ENCODE results near the gene TSPAN9.

TSPAN9 gene

DNA sequence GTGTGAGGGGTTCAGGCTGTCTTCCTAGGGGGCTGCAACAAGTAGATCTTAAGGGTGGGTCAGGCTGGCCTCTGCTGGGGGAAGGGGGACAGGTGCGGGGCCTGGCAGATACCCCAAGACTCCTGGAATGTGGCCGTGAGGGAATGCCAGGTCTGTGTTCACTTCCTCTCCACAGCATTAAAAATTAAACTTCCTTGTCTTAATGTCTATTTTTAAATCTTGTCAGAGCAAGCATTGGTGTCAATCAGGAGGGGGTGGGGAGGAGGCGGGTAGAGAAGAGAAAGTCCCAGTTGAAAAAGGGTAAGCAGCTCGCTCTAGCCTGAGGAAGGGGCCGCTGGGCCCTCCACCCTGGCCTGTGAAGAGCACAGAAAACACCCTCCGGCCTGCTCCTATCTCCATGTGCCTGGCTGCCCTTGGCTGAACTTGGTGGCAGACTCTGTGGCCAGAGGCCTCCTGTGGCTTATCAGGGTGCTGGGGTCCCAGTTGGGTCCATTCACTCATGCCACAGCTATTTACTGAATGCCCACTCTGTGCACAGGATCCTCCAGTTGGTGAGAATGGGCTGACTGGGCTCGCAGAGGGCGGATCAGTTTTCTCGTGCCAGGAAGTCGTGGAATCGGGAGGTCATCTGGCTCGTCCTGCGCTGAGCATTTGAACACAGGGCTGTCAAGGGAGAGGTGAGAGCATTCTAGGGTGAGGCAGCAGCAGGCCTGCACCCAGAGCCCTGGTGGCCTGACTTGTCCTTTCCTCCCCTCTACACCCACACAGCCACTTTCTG lies 128.8 kb downstream of the TSPAN9 start:
- DNase-seq (no peak), ATAC-seq (replicated peaks) (no peak)
- Mint-ChIP-seq H3K27me3 (peaks cover 29 to 36% of the 10 kb centered on the region in 2 donors), H3K4me1 (peaks cover 12 to 16% of the 10 kb centered on the region in 2 donors), H3K4me3 (no peak overlapping the region), H3K9me3 (no peaks in the 10 kb centered on the region), H3K27ac (no peak overlapping the region), H3K36me3 (no peaks in the 10 kb centered on the region)

DNA sequence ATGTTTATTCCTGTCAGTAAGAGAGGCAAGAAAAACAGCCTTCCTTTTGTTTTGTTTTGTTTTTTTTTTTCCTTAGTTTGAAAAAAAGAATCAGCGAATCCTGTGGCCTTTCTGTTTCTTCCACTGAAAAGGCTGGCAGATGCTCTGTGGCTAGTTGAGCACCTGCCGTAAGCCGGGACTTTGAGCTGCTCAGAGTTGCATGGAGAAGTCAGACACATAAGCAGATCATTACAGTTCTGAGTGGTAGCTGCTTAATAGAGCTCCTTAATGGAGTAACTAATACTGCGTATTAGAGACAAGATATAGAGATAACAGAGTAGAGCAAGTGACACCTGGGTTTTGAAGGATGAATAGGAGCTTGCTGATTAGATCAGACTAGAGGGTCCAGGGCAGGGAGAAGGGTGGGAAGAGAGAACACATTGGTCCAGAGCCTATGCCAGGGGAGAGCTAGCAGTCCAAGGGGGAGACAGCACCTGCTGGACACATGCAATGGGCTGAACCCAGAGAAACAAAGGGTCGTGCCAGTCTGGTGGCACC lies 129.4 kb downstream of the TSPAN9 start:
- no peaks in the 10 kb centered on the region for H3K9me3 Mint-ChIP-seq
- no peak overlapping the region for H3K27ac Mint-ChIP-seq
- peaks cover 22 to 30% of the 10 kb centered on the region in 2 donors for H3K27me3 Mint-ChIP-seq
- peaks cover 7 to 11% of the 10 kb centered on the region in 2 donors for H3K4me1 Mint-ChIP-seq
- H3K4me3 Mint-ChIP-seq = no peak overlapping the region
- no peaks in the 10 kb centered on the region for H3K36me3 Mint-ChIP-seq
- DNase-seq (no peak), ATAC-seq (replicated peaks) (no peak)

DNA sequence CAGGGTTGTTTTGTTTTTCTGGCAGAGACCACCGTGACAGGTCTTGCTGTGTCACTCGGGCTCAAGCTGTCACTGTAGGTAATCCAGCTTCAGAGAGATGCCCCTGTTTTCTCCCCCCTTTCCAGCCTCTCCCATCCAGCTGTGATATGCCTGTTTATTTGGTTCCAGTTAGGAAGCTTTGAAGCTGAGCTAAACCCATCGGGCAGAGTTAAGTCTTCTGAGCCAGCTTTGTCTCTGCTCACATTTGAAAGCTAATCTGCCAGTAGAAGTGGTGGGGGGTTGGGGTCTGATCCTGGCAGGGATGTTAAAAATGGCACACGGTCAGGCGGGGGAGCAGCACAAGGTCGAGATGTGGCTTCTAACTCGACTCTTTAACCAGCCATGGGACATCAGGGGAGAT lies 130.0 kb downstream of the TSPAN9 start:
- no peak for DNase-seq
- H3K27ac Mint-ChIP-seq = no peak overlapping the region
- H3K27me3 Mint-ChIP-seq = peaks cover 24 to 25% of the 10 kb centered on the region in 2 donors

DNA sequence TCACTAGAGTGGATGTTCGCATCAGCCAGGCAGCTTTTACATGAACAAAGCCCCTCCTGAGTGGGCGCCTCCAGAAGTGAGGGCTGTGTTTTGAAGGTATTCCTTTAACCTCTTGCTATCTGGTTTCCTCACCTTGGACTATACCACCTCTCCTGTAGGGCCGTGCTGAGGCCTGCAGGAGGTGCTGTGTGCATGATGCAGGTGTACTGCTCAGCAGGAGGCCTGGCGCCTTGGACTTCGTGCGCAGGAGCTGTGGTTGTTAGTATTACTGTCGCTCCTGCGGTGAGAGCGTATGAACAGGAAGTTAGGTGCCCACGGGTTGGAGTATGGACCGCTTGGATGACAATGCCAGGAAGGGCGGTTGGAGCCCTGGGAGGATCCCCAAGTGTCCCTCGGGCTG lies 130.7 kb downstream of the TSPAN9 start:
- no peak overlapping the region for H3K4me3 Mint-ChIP-seq
- no peak for DNase-seq

More for the DNA sequence above, 130.0 kb downstream of the TSPAN9 start:
- Mint-ChIP-seq H3K36me3 (no peaks in the 10 kb centered on the region), H3K4me3 (no peak overlapping the region), H3K4me1 (peaks cover 7 to 11% of the 10 kb centered on the region in 2 donors), H3K9me3 (no peaks in the 10 kb centered on the region)
- ATAC-seq (replicated peaks) = no peak

GRCh38 chr12:3213188-3213587 lies 136.0 kb downstream of the TSPAN9 start:
- Mint-ChIP-seq H3K36me3 (no peaks in the 10 kb centered on the region), H3K4me3 (no peak overlapping the region), H3K9me3 (no peaks in the 10 kb centered on the region), H3K4me1 (peaks cover 21 to 33% of the 10 kb centered on the region in 2 donors), H3K27ac (no peak overlapping the region), H3K27me3 (peaks cover 12 to 17% of the 10 kb centered on the region in 2 donors)
- DNase-seq = no peak
- ATAC-seq (replicated peaks) = no peak

More for the DNA sequence above, 130.7 kb downstream of the TSPAN9 start:
- no peaks in the 10 kb centered on the region for H3K9me3 Mint-ChIP-seq
- H3K27me3 Mint-ChIP-seq = peaks cover 22 to 26% of the 10 kb centered on the region in 2 donors
- H3K36me3 Mint-ChIP-seq = no peaks in the 10 kb centered on the region
- no peak overlapping the region for H3K27ac Mint-ChIP-seq
- peak in 1 of 2 donors; percentile 52 for ATAC-seq (replicated peaks)
- peaks cover 7 to 10% of the 10 kb centered on the region in 2 donors for H3K4me1 Mint-ChIP-seq

- H3K9me3 Mint-ChIP-seq = no peaks in the 10 kb centered on the region
- H3K36me3 Mint-ChIP-seq = no peaks in the 10 kb centered on the region
- no peak overlapping the region for H3K4me3 Mint-ChIP-seq
- ATAC-seq (replicated peaks) (no peak), DNase-seq (no peak)
- H3K27me3 Mint-ChIP-seq = peaks cover 12 to 17% of the 10 kb centered on the region in 2 donors
- H3K4me1 Mint-ChIP-seq = peaks cover 25 to 39% of the 10 kb centered on the region in 2 donors
- no peak overlapping the region for H3K27ac Mint-ChIP-seq
Observed at GRCh38 chr12:3213768-3214167, 136.6 kb downstream of the TSPAN9 start.

DNA sequence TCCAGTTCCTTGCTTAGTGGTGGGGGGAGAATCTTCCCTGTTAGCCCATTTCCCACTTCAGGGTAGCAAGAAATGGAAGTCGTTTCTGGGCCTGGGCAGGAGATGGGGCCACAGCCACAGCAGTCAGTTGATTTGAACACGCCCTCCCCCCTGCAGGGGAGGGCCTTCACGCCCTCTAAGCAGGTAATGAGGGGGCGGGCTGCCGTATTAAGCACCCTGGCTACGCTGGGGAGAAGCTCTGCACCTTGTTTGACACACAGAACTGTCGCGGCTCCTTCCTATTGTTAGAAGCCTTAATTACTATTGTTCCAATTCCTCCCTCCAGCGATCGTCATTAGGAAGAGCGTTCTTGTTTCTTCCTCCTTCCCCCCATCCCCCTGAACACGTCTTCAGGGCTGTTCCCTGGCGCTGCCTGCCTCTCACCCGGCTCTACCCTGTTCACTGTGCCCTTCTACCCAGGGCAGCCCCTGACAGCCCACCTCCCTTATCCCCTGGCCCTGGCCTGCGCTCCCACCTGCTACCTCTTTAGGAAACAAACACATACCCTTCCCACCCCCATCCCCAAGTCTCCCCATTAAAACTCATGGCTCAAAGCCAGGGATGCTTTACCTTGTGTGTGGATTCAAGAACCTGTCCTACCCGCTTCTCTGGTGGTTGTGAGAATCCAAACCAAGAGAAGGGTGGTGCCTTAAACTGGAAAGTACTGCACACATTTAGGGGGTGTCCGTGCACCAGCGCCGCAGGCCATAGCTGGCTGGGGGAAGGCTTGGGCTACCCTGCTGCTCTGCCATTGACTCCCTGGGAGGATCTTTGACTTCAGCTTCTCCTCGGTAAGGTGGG lies 137.6 kb downstream of the TSPAN9 start:
- Mint-ChIP-seq H3K27ac (no peak overlapping the region), H3K9me3 (no peaks in the 10 kb centered on the region), H3K27me3 (peaks cover 12 to 17% of the 10 kb centered on the region in 2 donors), H3K4me3 (no peak overlapping the region), H3K36me3 (no peaks in the 10 kb centered on the region), H3K4me1 (peaks cover 25 to 44% of the 10 kb centered on the region in 2 donors)
- no peak for DNase-seq
- ATAC-seq (replicated peaks) = peak; percentile 55 to 57

GRCh38 chr12:3215410-3215975 lies 138.3 kb downstream of the TSPAN9 start:
- Mint-ChIP-seq H3K4me1 (peaks cover 28 to 44% of the 10 kb centered on the region in 2 donors), H3K4me3 (no peak overlapping the region), H3K36me3 (no peaks in the 10 kb centered on the region), H3K27ac (no peak overlapping the region), H3K27me3 (peaks cover 12 to 17% of the 10 kb centered on the region in 2 donors), H3K9me3 (no peaks in the 10 kb centered on the region)
- ATAC-seq (replicated peaks) (no peak), DNase-seq (no peak)

DNA sequence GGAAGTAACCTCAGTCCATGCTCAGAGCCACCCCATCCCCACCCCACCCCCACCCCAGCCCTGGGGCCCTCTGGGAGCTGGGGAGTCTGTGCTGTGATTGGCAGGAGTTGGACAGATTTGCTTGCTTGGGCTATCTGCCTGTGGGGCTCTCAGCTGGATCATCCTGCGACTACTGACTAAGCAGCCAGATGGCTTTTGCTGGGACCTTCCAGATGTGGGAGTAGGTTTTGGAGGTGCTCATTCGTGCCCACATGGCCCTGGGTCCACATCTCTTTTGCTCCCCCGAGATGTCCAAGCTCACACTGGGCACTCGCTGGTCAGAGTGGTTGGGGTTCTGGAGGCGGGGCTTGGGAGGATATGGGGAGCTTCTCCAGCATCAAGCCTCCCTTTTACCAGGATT lies 138.9 kb downstream of the TSPAN9 start:
- ATAC-seq (replicated peaks) (no peak), DNase-seq (no peak)
- Mint-ChIP-seq H3K4me1 (peaks cover 31 to 44% of the 10 kb centered on the region in 2 donors), H3K4me3 (no peak overlapping the region), H3K36me3 (no peaks in the 10 kb centered on the region), H3K9me3 (no peaks in the 10 kb centered on the region), H3K27me3 (peaks cover 12 to 17% of the 10 kb centered on the region in 2 donors), H3K27ac (no peak overlapping the region)

- ATAC-seq (replicated peaks) = peak in 1 of 2 donors; percentile 22
Observed at GRCh38 chr12:3216726-3217682, 139.8 kb downstream of the TSPAN9 start.

GRCh38 chr12:3217683-3218079 lies 140.5 kb downstream of the TSPAN9 start:
- DNase-seq (no peak), ATAC-seq (replicated peaks) (no peak)
- Mint-ChIP-seq H3K27me3 (peaks cover 9% of the 10 kb centered on the region in 2 donors), H3K4me1 (peaks cover 31 to 44% of the 10 kb centered on the region in 2 donors), H3K27ac (no peak overlapping the region), H3K4me3 (no peak overlapping the region), H3K9me3 (no peaks in the 10 kb centered on the region), H3K36me3 (no peaks in the 10 kb centered on the region)

More at GRCh38 chr12:3216726-3217682, 139.8 kb downstream of the TSPAN9 start:
- no peak for DNase-seq
- no peak overlapping the region for H3K4me3 Mint-ChIP-seq
- H3K9me3 Mint-ChIP-seq = no peaks in the 10 kb centered on the region
- H3K4me1 Mint-ChIP-seq = peaks cover 31 to 44% of the 10 kb centered on the region in 2 donors
- H3K36me3 Mint-ChIP-seq = no peaks in the 10 kb centered on the region
- peaks cover 12 to 13% of the 10 kb centered on the region in 2 donors for H3K27me3 Mint-ChIP-seq
- H3K27ac Mint-ChIP-seq = peak overlapping the region; percentile 43

DNA sequence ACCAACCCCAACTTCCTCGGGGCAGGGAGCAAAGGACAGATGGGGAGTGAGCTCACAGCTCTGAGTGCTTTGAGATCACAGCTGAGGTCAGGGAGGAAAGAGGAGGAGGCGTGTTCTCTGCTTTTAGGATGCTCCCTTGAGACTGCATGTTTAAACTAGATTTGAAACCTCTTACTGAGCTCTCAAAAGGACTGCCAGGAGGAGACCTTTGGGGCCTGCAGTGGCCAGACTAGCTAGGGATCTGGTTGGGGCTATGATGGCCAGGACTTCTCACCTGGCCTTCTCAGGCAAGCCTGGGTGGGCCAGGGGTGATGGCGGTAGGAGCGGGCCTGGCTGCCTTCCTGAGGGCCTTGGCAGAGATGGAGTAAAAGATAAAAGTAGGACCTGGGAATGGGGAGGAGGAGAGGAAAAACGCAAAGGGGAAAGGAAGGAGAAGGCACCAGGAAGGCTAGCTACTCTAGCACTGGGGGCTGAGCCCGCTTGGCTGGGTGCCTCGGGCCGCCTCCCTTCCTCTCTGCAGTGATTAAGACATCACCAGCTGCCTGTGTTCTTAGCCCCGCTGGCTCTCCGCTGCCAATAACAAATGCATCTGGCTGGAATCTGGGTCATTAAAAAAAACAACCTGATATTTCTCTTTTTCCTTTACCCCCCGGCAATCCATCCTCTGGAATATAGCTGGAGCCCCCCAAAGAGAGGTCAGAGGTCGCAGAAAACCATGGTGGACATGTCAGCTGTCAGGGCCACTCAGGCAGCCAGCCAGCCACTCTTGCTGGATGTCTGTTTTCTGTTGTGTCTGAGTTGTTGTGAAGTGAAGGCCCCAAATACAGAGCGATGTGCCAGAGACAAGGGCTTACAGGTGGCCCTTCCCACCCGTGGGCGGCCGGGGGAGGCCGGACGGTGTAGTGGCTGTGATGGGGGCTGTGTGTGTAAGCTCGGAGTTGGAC lies 141.3 kb downstream of the TSPAN9 start:
- H3K36me3 Mint-ChIP-seq = no peaks in the 10 kb centered on the region
- H3K27ac Mint-ChIP-seq = no peak overlapping the region
- H3K4me3 Mint-ChIP-seq = no peak overlapping the region
- H3K27me3 Mint-ChIP-seq = peaks cover 6 to 8% of the 10 kb centered on the region in 2 donors
- no peak for DNase-seq
- no peaks in the 10 kb centered on the region for H3K9me3 Mint-ChIP-seq
- peaks cover 31 to 44% of the 10 kb centered on the region in 2 donors for H3K4me1 Mint-ChIP-seq
- ATAC-seq (replicated peaks) = peak; percentile 55 to 71
